HL-60 (cell line): ENCODE data around the gene DRAM2.

Experiments
- SPI1 ChIP-seq: IDR thresholded peaks from 2 replicates; pipeline ENCODE4 v1.6.1; 2012; ENCODE audit warnings: low read depth, mild to moderate bottlenecking, borderline replicate concordance
- TF ChIP-seq, protein P1 (sequence below): IDR thresholded peaks from one replicate; pipeline ENCODE4 v1.5.1; 2011; ENCODE audit warnings: low read length, control low read depth, inconsistent platforms; ENCODE audit not compliant: insufficient read depth
- TF ChIP-seq, protein P2 (sequence below): IDR thresholded peaks from 2 replicates; pipeline ENCODE4 v1.6.1; 2012; ENCODE audit warnings: low read depth; ENCODE audit not compliant: insufficient replicate concordance

DNA sequence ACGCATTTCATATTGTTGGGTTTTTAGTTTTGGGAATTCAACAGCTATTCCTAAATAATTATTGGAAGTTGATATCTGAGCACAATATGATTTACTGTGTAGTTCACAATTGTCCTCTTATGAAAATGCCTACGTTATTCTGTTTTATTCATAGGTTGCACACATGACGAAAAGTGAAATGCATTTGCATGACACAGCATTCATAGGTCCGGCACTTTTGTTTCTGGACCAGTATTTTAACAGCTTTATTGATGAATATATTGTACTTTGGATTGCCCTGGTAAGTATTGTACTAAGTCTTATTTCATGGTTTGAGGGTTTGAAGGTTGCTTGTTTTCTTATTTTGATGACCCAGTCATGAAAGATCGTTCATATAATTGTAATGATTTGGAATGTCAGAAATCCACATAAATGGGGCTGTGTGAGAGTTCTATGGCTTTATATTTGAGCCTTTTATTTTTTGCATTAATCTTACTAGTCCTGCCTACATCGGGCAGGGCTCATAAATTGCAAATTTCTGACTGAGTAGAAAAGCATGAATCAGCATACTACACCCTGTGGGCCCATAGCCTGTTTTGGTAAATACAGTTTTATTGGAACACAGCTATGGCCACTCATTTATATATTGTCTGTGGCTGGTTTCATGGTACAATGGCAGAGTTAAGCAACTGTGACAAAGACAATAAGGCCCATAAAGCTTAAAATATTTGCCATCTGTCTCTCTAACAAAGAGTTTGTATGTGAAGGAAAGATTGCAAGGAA is 43.6 kb upstream of the DRAM2 start:
- TF ChIP-seq, protein P1, sequence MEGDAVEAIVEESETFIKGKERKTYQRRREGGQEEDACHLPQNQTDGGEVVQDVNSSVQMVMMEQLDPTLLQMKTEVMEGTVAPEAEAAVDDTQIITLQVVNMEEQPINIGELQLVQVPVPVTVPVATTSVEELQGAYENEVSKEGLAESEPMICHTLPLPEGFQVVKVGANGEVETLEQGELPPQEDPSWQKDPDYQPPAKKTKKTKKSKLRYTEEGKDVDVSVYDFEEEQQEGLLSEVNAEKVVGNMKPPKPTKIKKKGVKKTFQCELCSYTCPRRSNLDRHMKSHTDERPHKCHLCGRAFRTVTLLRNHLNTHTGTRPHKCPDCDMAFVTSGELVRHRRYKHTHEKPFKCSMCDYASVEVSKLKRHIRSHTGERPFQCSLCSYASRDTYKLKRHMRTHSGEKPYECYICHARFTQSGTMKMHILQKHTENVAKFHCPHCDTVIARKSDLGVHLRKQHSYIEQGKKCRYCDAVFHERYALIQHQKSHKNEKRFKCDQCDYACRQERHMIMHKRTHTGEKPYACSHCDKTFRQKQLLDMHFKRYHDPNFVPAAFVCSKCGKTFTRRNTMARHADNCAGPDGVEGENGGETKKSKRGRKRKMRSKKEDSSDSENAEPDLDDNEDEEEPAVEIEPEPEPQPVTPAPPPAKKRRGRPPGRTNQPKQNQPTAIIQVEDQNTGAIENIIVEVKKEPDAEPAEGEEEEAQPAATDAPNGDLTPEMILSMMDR = no peak
- TF ChIP-seq SPI1 = no peak
- TF ChIP-seq, protein P2, sequence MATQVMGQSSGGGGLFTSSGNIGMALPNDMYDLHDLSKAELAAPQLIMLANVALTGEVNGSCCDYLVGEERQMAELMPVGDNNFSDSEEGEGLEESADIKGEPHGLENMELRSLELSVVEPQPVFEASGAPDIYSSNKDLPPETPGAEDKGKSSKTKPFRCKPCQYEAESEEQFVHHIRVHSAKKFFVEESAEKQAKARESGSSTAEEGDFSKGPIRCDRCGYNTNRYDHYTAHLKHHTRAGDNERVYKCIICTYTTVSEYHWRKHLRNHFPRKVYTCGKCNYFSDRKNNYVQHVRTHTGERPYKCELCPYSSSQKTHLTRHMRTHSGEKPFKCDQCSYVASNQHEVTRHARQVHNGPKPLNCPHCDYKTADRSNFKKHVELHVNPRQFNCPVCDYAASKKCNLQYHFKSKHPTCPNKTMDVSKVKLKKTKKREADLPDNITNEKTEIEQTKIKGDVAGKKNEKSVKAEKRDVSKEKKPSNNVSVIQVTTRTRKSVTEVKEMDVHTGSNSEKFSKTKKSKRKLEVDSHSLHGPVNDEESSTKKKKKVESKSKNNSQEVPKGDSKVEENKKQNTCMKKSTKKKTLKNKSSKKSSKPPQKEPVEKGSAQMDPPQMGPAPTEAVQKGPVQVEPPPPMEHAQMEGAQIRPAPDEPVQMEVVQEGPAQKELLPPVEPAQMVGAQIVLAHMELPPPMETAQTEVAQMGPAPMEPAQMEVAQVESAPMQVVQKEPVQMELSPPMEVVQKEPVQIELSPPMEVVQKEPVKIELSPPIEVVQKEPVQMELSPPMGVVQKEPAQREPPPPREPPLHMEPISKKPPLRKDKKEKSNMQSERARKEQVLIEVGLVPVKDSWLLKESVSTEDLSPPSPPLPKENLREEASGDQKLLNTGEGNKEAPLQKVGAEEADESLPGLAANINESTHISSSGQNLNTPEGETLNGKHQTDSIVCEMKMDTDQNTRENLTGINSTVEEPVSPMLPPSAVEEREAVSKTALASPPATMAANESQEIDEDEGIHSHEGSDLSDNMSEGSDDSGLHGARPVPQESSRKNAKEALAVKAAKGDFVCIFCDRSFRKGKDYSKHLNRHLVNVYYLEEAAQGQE = no peak
